Activated CD8-positive, alpha-beta memory T cell treated with anti-CD3 and anti-CD28 coated beads for 36 hours (primary cell): ENCODE measurements around the gene KCNMB2. TPM values are rescaled to one million over a fixed set of nuclear protein-coding genes. Genes with fewer than 3 reads are reported as not detected.
"Not testable (repeated sequence)": the region's sequence is repeated elsewhere in the genome, so short reads cannot be mapped to it uniquely, and the experiment has no call there.

ENCODE experiments used
- CTCF ChIA-PET: fragments of 350-600 bp; sonication (Branson Sonifier 250); formaldehyde crosslinking; loops from one replicate; lab custom pipeline; 2021; ENCODE audit warnings: antibody characterized with exemption; lab: Charles Lee
- POLR2A ChIA-PET: fragments of 350-600 bp; sonication (Branson Sonifier 250); formaldehyde crosslinking; loops from one replicate; lab custom pipeline; 2021; ENCODE audit warnings: antibody characterized with exemption; lab: Charles Lee
- total RNA-seq, 2 experiments: library from RNA; stranded (reverse); gene quantifications; one replicate each; pipeline ENCODE4 v1.2.3, GENCODE V29; 2021

Gene KCNMB2
- total RNA-seq, 2 experiments from 2014 or later: not detected

DNA sequence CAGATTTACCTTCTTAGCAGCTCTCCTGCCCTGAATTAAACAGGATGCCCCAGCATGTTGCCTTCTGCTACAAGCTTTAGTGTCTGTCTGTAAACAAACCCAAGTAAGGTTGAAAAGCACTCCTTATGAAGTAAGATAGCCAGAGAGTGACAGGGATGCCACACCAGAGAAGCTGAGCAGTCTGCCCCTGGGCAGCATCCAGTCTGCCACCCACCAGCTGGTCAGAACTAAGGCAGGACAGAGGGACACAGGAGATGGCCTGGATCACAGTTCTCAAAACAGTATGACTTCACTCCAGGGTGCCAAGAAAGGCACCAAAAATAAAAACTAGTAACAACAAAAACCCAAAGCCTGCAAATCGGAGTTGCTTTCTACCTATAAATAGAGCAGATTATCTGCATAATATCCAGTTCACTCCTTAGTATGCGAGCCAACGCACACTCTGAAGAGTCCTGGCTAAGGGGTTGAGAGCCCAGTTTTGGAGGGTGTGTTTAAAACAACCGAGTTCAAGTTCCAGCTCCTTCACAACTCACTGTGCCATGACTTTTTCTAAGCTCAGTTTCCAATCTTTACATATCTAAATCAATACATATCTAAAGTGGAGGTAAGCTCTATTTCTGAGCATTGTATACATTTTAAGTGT lies 198.9 kb downstream of the KCNMB2 start:
- ChIA-PET POLR2A (no interaction called here), CTCF (no interaction called here)

DNA sequence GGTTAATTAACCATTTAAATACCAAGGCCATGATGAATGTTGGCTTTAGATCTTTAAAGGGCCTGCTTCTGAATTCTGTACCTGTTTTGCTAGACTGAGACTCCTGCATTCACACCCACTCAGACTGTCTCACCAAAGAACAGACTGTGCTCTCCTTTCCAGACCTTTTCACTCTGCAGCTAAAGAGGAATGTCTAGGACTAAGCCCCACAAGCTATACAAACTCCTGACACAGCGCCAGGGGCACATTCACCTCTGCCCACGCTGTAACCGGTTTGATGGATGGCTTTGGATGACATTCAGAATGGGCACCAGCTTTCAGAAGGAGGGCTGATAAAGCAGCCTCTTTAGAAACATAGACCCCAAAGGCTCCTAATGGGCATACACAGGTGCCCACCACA lies 200.1 kb downstream of the KCNMB2 start:
- POLR2A ChIA-PET: no interaction called here

DNA sequence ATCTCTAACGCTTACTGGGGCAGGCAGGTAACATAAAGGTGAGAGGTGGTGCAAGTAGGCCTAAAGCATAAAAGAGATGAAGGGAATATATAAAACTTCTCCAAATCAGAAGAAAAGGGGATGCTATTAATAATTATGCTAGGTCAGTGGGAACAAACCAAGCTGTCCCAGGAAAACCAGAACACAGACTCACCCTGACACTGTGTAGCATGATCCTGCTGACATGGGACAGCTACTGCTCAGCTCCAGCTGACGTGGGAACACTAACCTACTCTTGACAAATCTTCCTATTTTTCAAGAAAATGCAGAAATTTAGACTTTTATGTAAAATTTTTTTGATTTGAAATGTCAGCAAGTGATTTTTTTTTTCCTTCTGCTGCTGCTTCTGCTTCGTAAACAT lies 203.5 kb downstream of the KCNMB2 start:
- ChIA-PET POLR2A (no interaction called here), CTCF (interaction anchor here (0.5 kb wide), 1 partner anchor 1924 kb away, joined by 3 read pairs; no protein-coding TSS in a partner anchor)

More for the DNA sequence above, 200.1 kb downstream of the KCNMB2 start:
- CTCF ChIA-PET: no interaction called here

DNA sequence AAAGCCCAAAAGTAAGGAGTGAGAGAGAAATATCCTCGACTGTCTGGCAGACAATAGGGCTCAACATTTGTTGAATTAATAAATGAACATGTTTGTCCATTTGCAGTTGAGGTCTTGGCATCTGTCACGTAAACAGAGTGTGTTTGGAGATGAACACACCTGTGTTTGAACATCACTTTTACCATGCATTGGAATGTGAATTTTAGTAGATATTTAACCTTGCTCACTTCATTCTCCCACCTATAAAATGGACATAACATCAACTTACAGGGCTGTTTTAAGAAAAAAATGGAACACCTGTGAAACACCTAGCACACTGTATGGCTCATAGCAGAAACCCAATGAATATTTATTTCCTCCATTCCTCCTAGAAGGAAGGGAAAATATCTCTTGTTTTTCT lies 204.8 kb downstream of the KCNMB2 start:
- ChIA-PET POLR2A (no interaction called here), CTCF (no interaction called here)

DNA sequence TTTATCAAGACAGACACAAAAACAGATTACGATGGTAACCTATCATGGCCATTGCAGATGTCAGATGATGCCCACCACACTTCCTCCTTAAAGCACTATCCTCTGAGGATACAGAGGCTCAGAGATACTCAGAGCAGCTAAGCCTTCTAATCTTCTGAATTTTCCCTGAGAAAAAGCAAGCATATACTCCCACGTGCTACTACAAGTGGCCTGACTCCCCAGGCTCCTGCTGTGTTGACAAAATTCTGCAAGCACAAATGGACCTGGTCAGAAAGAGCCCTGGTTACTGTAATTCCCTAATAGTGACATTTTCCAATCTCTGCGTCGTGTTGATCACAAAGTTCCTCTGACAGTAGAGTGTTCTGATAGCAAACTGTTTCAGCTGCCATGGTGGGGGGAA lies 207.1 kb downstream of the KCNMB2 start:
- ChIA-PET CTCF (no interaction called here), POLR2A (no interaction called here)

DNA sequence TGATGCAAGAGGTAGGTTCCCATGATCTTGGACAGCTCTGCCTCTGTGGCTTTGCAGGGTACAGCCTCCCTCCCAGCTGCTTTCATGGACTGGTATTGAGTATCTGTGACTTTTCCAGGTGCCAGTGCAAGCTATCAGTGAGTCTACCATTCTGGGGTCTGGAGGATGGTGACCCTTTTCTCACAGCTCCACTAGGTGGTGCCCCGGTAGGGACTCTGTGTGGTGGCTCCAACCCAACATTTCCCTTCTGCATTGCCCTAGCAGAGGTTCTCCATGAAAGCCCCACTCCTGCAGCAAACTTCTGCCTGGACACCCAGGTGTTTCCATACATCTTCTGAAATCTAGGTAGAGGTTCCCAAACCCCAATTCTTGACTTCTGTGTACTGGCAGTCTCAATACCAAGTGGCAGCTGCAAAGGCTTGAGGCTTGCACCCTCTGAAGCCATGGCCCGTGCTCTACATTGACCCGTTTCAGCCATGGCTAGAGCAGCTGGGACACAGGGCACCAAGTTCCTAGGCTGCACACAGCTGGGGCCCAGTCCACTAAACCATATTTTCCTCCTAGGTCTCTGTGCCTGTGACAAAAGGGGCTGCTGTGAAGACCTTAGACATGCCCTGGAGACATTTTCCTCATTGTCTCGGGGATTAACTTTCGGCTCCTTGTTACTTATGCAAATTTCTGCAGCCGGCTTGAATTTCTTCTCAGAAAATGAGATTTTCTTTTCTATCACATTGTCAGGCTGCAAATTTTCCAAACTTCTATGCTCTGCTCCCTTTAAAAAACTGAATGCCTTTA lies 209.8 kb downstream of the KCNMB2 start:
- POLR2A ChIA-PET, CTCF ChIA-PET: not testable (repeated sequence)

DNA sequence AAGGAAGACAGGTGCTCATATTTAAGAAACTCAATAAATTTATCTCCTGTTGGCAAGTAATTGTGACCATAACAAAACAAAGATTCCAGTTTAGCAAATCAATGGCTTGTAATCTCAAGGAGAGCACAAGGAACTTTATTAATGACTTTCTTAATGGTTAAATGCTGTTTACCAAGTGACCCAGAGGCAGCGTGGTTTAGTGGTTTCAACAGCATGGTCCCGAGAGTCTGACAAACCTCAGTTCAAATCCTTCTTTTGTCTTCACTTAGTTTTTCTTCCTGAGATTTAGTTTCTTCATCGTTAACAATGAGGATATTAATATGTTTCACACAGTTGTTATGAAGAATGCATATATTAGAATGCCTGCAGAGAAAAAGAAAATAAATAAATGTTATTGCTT lies 212.6 kb downstream of the KCNMB2 start:
- POLR2A ChIA-PET: no interaction called here
- CTCF ChIA-PET: no interaction called here

DNA sequence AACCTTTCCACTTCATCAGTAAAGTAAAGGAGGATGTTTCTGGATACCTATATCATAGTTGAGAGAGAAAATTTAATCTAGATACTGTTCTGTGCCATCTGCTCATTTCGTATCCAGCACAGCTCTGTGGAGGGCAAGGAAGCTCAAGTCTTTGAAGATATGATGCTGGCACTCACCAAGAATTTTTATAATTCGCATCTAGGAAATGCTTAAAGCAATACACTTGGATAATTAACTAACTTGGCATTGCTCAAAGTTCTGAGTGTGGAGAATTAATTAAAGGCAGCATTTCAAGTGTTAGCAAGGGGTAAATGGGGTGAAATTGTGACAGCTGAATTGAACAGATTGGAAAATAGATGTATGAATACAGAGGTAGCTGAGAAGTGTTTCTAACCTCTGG lies 213.2 kb downstream of the KCNMB2 start:
- CTCF ChIA-PET: interaction anchor here (0.6 kb wide), 1 partner anchor 34 kb away, joined by 3 read pairs; no protein-coding TSS in a partner anchor
- POLR2A ChIA-PET: no interaction called here

DNA sequence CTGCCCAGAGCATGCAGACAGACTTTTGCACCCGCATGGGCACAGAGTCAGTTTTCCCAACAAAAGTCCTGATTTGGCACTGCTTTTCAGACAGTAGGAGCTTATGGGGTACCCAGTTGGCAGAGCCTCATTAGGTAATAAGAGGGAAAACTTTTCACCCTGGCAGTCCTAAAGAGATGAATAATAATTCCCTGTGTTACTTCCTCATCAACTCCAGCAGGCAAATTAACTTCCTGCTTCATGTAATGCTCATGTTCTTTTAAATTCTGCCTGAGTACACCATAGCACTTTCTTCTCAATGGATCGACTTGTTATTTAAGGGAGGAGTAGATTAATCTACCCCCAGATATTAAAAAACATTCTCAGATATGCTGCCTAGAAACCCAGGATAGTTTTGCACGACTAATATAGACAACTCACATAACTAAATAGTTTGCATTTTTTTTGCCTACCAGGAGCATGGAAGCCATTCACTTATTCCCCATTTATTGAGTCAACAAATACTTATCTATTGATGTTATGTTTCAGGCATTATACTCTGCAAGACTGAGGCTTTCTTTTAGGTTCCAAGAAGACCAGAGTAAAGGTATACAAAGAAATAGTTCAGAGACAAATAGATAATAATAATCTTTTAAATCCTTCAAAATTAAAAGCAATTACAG lies 214.5 kb downstream of the KCNMB2 start:
- CTCF ChIA-PET: no interaction called here
- POLR2A ChIA-PET: no interaction called here

DNA sequence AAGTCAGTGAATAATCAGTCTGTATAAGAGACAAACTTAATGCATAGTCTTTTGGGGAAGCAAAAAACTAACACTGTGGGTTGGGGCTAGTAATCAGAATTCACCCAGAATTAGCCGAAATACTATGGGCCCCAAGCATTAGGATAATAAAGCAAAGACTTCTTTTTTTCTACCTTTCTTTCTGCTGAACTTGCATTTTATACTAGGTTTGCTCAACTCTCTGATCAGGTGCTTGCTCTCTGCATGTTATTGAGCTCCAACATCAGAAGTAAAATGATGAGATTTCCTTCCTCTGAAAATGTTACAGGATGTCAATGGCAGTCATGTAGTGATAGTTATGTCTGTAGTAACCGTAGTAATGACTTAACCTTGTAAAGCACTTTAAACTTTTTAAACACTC lies 216.6 kb downstream of the KCNMB2 start:
- POLR2A ChIA-PET: no interaction called here

DNA sequence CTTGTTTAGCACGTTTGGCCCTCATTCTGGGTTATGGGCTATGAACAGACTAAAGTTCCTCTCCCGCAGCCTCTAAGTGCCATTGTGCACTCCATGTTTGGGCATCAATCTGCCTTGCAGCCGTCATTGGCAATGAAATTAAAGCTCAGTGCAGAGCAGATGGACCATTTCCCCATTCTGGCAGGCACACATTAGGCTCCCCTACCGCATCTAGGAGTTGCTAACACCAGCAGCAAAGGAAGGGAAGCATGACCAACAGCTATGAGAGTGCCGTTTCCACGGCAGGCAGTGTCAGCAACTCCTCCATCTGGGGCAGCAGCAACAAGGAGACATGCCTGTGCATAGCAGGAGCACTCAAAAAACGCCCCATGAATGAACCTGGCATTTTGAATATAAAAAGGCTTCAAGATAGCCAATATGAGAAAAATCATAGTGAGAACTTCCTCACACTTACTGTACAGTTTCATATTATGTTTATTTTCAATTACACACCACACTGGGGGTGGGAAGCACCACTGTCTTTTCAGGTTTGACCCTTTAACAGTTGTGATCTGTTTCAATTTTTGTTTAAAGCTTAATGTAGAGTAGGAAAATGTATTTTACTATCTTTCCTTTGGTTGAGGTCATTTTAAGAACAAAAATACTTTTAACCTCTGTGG lies 218.7 kb downstream of the KCNMB2 start:
- ChIA-PET POLR2A (no interaction called here), CTCF (no interaction called here)

More for the DNA sequence above, 216.6 kb downstream of the KCNMB2 start:
- CTCF ChIA-PET: no interaction called here

DNA sequence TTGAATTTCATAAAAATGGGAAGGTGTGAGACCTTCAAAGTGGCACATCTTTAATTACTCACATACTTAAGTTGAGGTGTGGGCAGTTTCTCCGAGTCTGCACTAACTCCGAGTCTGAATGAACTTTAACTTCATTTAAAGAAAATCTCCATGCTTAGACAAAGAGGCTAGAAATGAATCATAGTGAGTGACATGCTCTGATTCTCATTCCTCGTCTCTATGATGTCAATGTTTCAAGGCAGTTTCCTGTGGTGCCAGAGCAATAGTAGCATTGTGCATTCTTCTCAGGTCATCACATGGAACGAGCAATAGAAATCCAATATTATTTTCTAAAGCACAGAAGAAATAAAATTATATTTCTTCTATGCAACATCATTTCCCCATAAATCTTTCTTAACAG lies 224.8 kb downstream of the KCNMB2 start:
- CTCF ChIA-PET: no interaction called here

DNA sequence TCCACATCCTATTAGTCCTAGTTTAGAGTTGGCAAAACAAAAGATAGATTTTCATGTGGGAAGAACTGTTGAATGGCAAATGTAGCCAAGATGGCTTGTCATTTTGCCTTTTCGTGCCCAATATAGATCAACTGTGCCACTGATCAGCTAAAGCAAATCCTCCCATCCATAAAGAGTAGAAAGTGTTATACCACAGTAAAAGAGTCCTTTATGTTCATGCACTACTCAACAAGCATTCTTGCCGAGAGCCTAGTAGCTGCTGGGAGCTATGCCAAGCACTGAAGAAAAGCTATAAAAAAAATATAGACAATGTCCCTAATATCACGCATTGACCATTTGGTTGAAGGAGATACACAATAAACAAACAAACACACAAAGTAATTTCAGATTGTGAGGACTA lies 225.2 kb downstream of the KCNMB2 start:
- CTCF ChIA-PET: no interaction called here
- POLR2A ChIA-PET: no interaction called here

More for the DNA sequence above, 224.8 kb downstream of the KCNMB2 start:
- POLR2A ChIA-PET: no interaction called here

DNA sequence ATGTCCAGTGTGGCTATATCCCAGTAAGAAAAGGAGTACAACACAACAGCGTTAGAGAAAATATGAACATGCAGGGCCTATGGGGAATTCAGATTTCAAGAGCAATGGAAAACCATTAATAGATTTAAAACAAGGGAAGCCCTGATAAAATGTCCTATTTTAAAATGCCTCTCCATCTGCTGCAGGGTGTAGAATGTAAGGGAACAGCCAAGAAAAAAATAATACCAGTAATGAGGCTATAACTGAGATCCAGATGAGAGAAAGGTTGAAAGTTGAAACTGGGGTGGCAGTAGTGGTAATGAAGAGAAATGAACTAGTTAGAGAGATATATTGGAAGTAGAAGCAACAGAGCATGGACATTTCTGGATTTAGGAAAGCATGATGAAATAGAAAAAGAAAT lies 226.1 kb downstream of the KCNMB2 start:
- ChIA-PET POLR2A (no interaction called here), CTCF (no interaction called here)

DNA sequence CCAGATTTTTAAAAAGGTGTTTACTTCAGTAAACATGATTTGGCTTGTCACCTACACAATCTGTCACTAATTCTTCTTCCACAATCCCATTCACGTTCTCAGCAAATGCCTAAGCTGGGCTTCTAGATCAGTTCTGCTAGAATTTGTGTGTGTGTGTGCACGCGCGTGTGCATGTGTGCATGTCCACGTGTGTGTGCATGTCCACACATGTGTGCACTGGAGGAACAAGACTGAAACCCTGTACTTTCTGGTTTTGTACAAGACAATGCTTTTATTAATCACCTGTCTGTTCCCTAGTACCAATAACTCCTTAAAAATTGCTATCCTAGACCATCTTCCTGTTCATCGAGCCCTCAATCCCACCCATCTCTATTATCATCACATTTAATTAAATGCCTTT lies 229.2 kb downstream of the KCNMB2 start:
- ChIA-PET CTCF (no interaction called here), POLR2A (no interaction called here)

DNA sequence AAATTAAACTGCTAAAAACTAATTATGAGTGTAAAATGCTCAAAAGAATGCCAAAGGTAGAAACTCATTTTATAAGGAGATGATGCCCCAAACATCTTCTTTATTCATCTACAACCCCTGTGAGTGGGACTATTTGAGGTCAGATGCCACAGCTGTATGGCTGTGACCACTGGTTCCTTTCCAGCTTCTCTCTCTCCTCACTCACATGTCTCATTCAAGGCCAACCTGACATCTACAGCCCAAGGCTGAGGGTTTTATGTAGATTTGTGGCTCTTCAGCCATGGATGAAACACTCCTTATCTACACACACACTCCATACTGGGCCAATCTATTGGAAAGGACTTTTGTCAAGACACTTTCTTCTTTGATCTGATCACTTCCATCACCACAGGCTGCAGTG lies 231.3 kb downstream of the KCNMB2 start:
- ChIA-PET POLR2A (no interaction called here), CTCF (no interaction called here)

DNA sequence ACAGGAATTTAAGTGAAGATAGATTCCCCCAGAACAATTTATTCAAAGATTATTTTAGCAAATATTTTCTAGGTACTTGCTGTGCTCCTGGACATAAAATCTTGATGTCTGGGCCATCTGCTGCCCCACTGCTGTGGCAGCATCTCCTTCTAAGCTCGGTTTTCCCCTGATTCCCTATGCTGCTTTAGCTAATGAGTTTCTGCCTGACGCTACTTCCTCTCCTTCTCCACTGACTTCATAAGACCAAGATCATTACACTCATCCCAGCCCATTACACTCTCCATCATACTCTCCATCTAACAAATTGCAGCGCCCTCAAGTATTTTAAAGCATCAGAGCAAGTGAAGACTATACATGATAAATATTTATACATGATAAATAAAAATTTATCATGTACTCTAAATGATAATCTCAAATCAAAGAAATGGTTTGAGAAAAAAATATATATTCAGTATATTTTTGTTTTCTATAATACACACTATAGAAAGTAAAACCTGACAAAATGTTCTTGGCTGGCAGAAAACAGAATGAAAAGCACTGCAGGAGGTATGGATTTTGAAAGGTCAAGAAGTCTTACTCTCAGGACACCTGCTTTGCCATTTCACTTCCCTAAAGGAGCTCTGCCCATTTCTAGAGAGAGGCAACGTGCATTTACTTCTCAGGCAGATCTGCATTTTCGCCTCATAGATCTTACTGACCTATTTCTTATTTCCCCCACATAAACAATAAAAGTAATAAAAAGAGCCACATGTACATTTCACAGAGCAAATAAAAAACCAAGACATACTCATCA lies 232.0 kb downstream of the KCNMB2 start:
- POLR2A ChIA-PET: no interaction called here

DNA sequence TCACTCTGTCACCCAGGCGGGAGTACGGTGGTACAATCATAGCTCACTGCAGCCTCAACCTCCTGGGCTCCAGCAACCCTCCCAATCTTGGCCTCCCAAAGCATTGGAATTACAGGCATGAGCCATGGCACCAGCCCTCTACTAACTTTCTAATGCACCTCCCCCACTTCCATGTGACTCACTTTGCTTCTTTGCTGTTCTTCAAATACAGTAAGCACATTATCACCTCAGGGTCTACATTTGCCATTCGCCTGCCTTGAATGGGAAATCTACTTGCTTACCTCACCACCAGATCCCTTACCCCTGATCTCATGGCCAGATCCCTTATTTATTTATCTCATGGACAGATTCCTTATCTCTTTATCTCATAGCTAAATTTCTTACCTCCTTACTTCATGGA lies 235.3 kb downstream of the KCNMB2 start:
- CTCF ChIA-PET: no interaction called here
- POLR2A ChIA-PET: interaction anchor here (0.7 kb wide), 1 partner anchor 722 kb away, joined by 15 read pairs; no protein-coding TSS in a partner anchor

More for the DNA sequence above, 232.0 kb downstream of the KCNMB2 start:
- CTCF ChIA-PET: no interaction called here

DNA sequence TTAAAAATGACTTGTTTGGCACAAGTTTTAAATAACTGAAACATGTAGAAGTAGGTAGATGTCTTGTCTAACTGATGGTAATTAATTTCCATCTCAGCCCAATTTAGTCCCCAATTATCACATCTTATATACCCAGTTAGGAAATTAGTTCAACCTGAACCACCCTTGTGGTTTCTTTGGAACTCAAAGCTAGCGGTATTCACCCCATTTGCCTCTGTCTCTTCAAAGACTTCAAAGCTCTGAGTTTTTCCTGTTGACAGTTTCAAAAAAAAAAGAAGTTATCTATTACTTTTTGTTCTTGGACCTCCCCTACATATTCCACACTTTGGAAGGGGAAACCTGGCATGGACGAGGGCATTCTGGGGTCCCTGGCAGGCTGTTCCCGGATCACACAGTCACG lies 236.5 kb downstream of the KCNMB2 start:
- POLR2A ChIA-PET: no interaction called here
- CTCF ChIA-PET: no interaction called here
